Measurements from ENCODE around the gene HOXC9. TPM values are rescaled to one million over a fixed set of nuclear protein-coding genes. Genes with fewer than 3 reads are reported as not detected.

The HOXC9 gene
- total and polyA plus RNA-seq, 2 of the 8 experiments (the other 6 are each of a cell fraction or from before 2014, with no cell fraction given), result not detected

DNA sequence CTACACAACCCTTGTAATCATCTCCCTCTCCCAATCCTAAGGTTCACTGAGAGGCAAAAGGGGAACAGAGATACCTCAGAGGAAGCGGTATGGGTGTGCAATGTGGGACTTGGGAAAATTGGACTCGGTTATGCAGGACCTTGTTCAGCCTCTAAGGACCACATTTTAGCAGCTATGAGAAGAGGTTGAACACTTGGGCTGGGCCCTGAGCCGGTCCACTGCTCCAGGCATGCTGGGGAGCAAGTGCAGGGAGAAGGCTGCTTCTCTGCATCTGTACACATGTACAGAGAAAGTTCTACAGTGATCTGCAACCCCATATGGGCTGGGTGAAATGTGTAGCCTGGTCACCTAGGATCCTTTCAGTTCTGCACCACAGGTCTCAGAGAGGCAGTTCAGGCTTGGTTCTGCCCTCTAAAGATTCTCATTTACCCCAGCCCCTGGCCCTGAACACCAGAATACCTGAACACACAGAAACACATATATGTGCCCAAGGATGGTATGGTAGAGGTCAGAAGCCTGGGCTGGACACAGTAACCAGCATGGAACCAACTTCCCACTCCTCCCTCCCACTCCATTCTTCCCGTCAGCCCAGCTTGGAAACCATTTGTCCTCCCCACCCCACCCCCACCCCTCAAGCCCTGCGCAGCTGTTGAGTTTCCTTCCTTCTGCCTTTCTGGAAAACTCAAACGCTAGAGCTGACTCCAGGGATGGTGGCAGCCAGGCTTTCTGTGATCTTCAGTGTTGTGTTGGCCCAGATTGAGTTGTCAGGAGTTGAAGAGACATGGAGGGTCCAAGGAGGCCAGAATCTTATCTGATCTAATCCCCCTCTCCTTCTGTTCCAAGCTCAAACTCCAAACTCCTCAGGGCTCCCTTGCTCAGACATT, 43.3 kb downstream of the HOXC9 start:
- no peaks in the 10 kb centered on the region; a peak in 2 of 4 replicates for H3K9me3 ChIP-seq (ENCODE audit: insufficient read depth in 2 of 2, low read depth in 1 of 2, low read length in 1 of 2)
- H3K4ac ChIP-seq (replicated peaks; ENCODE audit: insufficient read length, low read depth, low read length), result no peak overlapping the region
- no peak overlapping the region for H2BK12ac ChIP-seq (ENCODE audit: low read depth, low read length)
- H2BK5ac ChIP-seq (ENCODE audit: low read depth, low read length), result no peak overlapping the region
- DNase-seq (ENCODE audit: low read depth in 1 of 2, low spot score in 2 of 2) (no peak), FAIRE-seq (no peak)
- no peaks in the 10 kb centered on the region for H3K79me2 ChIP-seq (ENCODE audit: control insufficient read depth in 1 of 2, insufficient read depth in 2 of 2, low read length in 2 of 2)
- H2BK120ac ChIP-seq (replicated peaks; ENCODE audit: low read depth, low read length), result no peak overlapping the region
- H3K23me2 ChIP-seq (ENCODE audit: low read depth, low read length), result no peaks in the 10 kb centered on the region
- H2AFZ ChIP-seq (ENCODE audit: low read length), result no peak overlapping the region
- H3K27me3 ChIP-seq (replicated peaks in 1 of 4; ENCODE audit: control insufficient read depth in 3 of 4, extremely low read depth in 1 of 4, insufficient read depth in 3 of 4, low read length in 3 of 4), result peaks cover 97 to 100% (median 99%) of the 10 kb centered on the region in 4 experiments
- no peak overlapping the region for H4K91ac ChIP-seq (replicated peaks; ENCODE audit: insufficient read length, low read length)
- POLR2A ChIA-PET (ENCODE audit: partially characterized antibody), result interaction anchor here (0.9 kb wide), 1 partner anchor 37 kb away, joined by 3 read pairs; no protein-coding TSS in a partner anchor
- H3K23ac ChIP-seq (ENCODE audit: insufficient read length), result no peak overlapping the region
- no peak overlapping the region for H4K8ac ChIP-seq (ENCODE audit: extremely low read depth, insufficient read depth, low read length)
- no peak overlapping the region for H4K5ac ChIP-seq (ENCODE audit: insufficient read length, low read depth, low read length)
- H3K14ac ChIP-seq (ENCODE audit: insufficient read length), result no peak overlapping the region
- no peak overlapping the region for H2BK15ac ChIP-seq (ENCODE audit: low read length)
- peaks cover 0 to 4% (median 3%) of the 10 kb centered on the region in 4 experiments; a peak in 5 of 7 replicates for H3K4me1 ChIP-seq (replicated peaks in 1 of 4; ENCODE audit: control insufficient read depth in 3 of 4, insufficient read depth in 4 of 4, low read length in 3 of 4)
- WGBS, 2 experiments (ENCODE audit: extremely low coverage in 1 of 2, insufficient coverage in 1 of 2, insufficient read length in 1 of 2, insufficient replicate concordance in 2 of 2, low coverage in 1 of 2, low lambda C conversion rate in 2 of 2, missing lambda C conversion rate in 1 of 2), result 63% methylated on average over 4 of the region's 6 CpGs; no CpG with 5 or more reads in 1 of the 2 experiments
- H3K27ac ChIP-seq (ENCODE audit: low read depth, low read length), result no peak overlapping the region
- no peak overlapping the region for H3K4me2 ChIP-seq (ENCODE audit: insufficient read depth in 1 of 2, low read depth in 2 of 2, low read length in 2 of 2)
- H3K36me3 ChIP-seq (ENCODE audit: control insufficient read depth in 2 of 4, insufficient read depth in 4 of 4, low read length in 3 of 4), result peaks cover 0 to 6% (median 0%) of the 10 kb centered on the region in 4 experiments; a peak in 1 of 8 replicates
- H3K18ac ChIP-seq (ENCODE audit: extremely low read depth, low read length), result no peak overlapping the region
- no peak overlapping the region for H3K4me3 ChIP-seq (ENCODE audit: extremely low read depth in 1 of 4, insufficient read depth in 2 of 4, low read depth in 3 of 4, low read length in 4 of 4)
- no peak overlapping the region for H2BK20ac ChIP-seq (ENCODE audit: low read length)
- no peak overlapping the region for H3K56ac ChIP-seq (replicated peaks; ENCODE audit: insufficient read length, low read depth, low read length)
- no peak overlapping the region for H3K9ac ChIP-seq (replicated peaks in 1 of 4; ENCODE audit: extremely low read depth in 1 of 4, low read depth in 3 of 4, low read length in 3 of 4)
- no peak overlapping the region for H2AK5ac ChIP-seq (ENCODE audit: low read depth, low read length)
- H3K79me1 ChIP-seq (ENCODE audit: low read depth, low read length), result no peaks in the 10 kb centered on the region
- peaks cover 13 to 20% of the 10 kb centered on the region in 2 experiments for H4K20me1 ChIP-seq (replicated peaks in 1 of 2; ENCODE audit: control insufficient read depth in 1 of 2, insufficient read depth in 2 of 2, low read length in 2 of 2)
- CTCF ChIA-PET (ENCODE audit: partially characterized antibody), result interaction anchor here (1.4 to 20.0 kb wide), 2 partner anchors 11 to 151 kb away, joined by 3 to 339 read pairs; partner anchors contain the start of gene SMUG1
- TF ChIP-seq, protein P1, sequence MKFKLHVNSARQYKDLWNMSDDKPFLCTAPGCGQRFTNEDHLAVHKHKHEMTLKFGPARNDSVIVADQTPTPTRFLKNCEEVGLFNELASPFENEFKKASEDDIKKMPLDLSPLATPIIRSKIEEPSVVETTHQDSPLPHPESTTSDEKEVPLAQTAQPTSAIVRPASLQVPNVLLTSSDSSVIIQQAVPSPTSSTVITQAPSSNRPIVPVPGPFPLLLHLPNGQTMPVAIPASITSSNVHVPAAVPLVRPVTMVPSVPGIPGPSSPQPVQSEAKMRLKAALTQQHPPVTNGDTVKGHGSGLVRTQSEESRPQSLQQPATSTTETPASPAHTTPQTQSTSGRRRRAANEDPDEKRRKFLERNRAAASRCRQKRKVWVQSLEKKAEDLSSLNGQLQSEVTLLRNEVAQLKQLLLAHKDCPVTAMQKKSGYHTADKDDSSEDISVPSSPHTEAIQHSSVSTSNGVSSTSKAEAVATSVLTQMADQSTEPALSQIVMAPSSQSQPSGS (IDR thresholded peaks at IDR 0.05; ENCODE audit: low read length), result no peak
- TF ChIP-seq SP1 (IDR thresholded peaks at IDR 0.05; ENCODE audit: low read depth, low read length), result no peak
- TF ChIP-seq TAF7 (optimal IDR thresholded peaks at IDR 0.05; ENCODE audit: borderline replicate concordance, low read depth, low read length), result no peak
- TF ChIP-seq RXRA (IDR thresholded peaks at IDR 0.05; ENCODE audit: insufficient read depth, low read depth, low read length), result no peak
- TF ChIP-seq, protein P2, sequence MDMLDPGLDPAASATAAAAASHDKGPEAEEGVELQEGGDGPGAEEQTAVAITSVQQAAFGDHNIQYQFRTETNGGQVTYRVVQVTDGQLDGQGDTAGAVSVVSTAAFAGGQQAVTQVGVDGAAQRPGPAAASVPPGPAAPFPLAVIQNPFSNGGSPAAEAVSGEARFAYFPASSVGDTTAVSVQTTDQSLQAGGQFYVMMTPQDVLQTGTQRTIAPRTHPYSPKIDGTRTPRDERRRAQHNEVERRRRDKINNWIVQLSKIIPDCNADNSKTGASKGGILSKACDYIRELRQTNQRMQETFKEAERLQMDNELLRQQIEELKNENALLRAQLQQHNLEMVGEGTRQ (IDR thresholded peaks at IDR 0.05; ENCODE audit: low read length), result no peak
- no peak for TF ChIP-seq SP2 (IDR thresholded peaks at IDR 0.05; ENCODE audit: low read length)
- TF ChIP-seq SIN3A (conservative IDR thresholded peaks at IDR 0.05 in 1 of 2, IDR thresholded peaks at IDR 0.05 in 1 of 2; ENCODE audit: low read depth in 1 of 2, low read length in 2 of 2), result no peak
- TF ChIP-seq JUN (IDR thresholded peaks at IDR 0.05; ENCODE audit: low read depth, low read length), result no peak
